Uterus (tissue), 2 donors: ENCODE data around the gene LBR.

ENCODE experiments used
- CTCF ChIP-seq, 4 experiments: fragments of 200-600 bp in 2 of 4; fragments of 450-650 bp in 2 of 4; sonication (generic) in 2 of 4; IDR thresholded peaks; one replicate each; pipeline ENCODE4 v1.5.1; 2016 to 2019; ENCODE audit warnings: antibody characterized with exemption in 4 of 4, mild to moderate bottlenecking in 2 of 4, moderate library complexity in 1 of 4
- POLR2A ChIP-seq, 2 donors: fragments of 450-650 bp; IDR thresholded peaks; one replicate each; pipeline ENCODE4 v1.6.1; 2016; ENCODE audit warnings: antibody characterized with exemption in 2 of 2, mild to moderate bottlenecking in 1 of 2, moderate library complexity in 1 of 2

GRCh38 chr1:225435487-225435886 is 7.6 kb upstream of the LBR start:
- TF ChIP-seq CTCF (IDR thresholded peaks at IDR 0.05) = no peak
- no peak for TF ChIP-seq POLR2A (IDR thresholded peaks at IDR 0.05)
